GM23248 (cell line): ENCODE data around the gene ADARB1. TPM values are rescaled to one million over a fixed set of nuclear protein-coding genes. Genes with fewer than 3 reads are reported as not detected.

Experiments used
- DNase-seq: peaks from one replicate; pipeline ENCODE4 v3.0.0-alpha.2; 2015
- H2AFZ ChIP-seq: fragments of 200-600 bp; sonication (generic); 2 replicates; pipeline ENCODE4 v1.6.1; 2016; ENCODE audit warnings: antibody characterized with exemption
- H3F3A ChIP-seq: fragments of 200-600 bp; sonication (generic); 2 replicates; pipeline ENCODE4 v1.6.1; 2016; ENCODE audit warnings: mild to moderate bottlenecking, antibody characterized with exemption, mixed run types; ENCODE audit not compliant: insufficient read depth
- H3K27ac ChIP-seq: fragments of 200-600 bp; sonication (generic); 2 replicates; pipeline ENCODE4 v1.5.1; 2016; ENCODE audit warnings: mild to moderate bottlenecking
- H3K27me3 ChIP-seq: fragments of 200-600 bp; sonication (generic); replicated peaks from 2 replicates; pipeline ENCODE4 v1.6.1; 2016; ENCODE audit warnings: mild to moderate bottlenecking; ENCODE audit not compliant: insufficient read depth
- H3K36me3 ChIP-seq: fragments of 200-600 bp; sonication (generic); 2 replicates; pipeline ENCODE4 v1.6.1; 2016; ENCODE audit warnings: low read depth, mild to moderate bottlenecking
- H3K4me1 ChIP-seq: fragments of 200-600 bp; sonication (generic); 2 replicates; pipeline ENCODE4 v1.6.1; 2016; ENCODE audit warnings: mild to moderate bottlenecking; ENCODE audit not compliant: insufficient read depth
- H3K4me2 ChIP-seq: fragments of 200-600 bp; sonication (generic); one replicate; pipeline ENCODE4 v1.6.1; 2016; ENCODE audit warnings: mild to moderate bottlenecking; ENCODE audit not compliant: unreplicated experiment
- H3K4me3 ChIP-seq: fragments of 200-600 bp; sonication (generic); 2 replicates; pipeline ENCODE4 v1.5.1; 2016; ENCODE audit warnings: mild to moderate bottlenecking
- H3K79me2 ChIP-seq: fragments of 200-600 bp; sonication (generic); 2 replicates; pipeline ENCODE4 v1.6.1; 2016; ENCODE audit warnings: mild to moderate bottlenecking; ENCODE audit not compliant: insufficient read depth
- H3K9ac ChIP-seq: fragments of 200-600 bp; sonication (generic); 2 replicates; pipeline ENCODE4 v1.6.1; 2016; ENCODE audit warnings: mild to moderate bottlenecking
- H3K9me2 ChIP-seq: fragments of 200-600 bp; sonication (generic); 2 replicates; pipeline ENCODE4 v1.6.1; 2016; ENCODE audit warnings: mixed run types, mild to moderate bottlenecking, moderate library complexity; ENCODE audit not compliant: insufficient read depth
- H3K9me3 ChIP-seq: fragments of 200-600 bp; sonication (generic); one replicate; pipeline ENCODE4 v1.6.1; 2017; ENCODE audit warnings: low read depth
- H4K20me1 ChIP-seq: fragments of 200-600 bp; sonication (generic); 2 replicates; pipeline ENCODE4 v1.6.0; 2016; ENCODE audit not compliant: insufficient read depth
- EZH2 ChIP-seq: fragments of 200-600 bp; sonication (generic); IDR thresholded peaks from 2 replicates; pipeline ENCODE4 v1.6.1; 2018; ENCODE audit warnings: antibody characterized with exemption, mild to moderate bottlenecking; ENCODE audit not compliant: insufficient read depth, poor library complexity, severe bottlenecking
- EZH2phosphoT487 ChIP-seq: fragments of 200-600 bp; sonication (generic); IDR thresholded peaks from 2 replicates; pipeline ENCODE4 v1.6.1; 2018; ENCODE audit warnings: antibody characterized with exemption, moderate library complexity, mild to moderate bottlenecking, low read depth; ENCODE audit not compliant: insufficient read depth
- WGBS, 2 experiments: methylation state at CpG; one replicate each; pipeline ENCODE4 v1.1.6; 2015 to 2017; ENCODE audit warnings: low lambda C conversion rate in 2 of 2, low coverage in 1 of 2; ENCODE audit errors: missing lambda C conversion rate in 2 of 2; 5-methylcytosine and 5-hydroxymethylcytosine counted together
- in situ Hi-C: fragments of 300-500 bp; cut with MboI; formaldehyde crosslinking; loops from 2 replicates; pipeline ENCODE4 v1.15.0; 2020
- polyA plus RNA-seq: library from polyadenylated mRNA; unstranded; fragments of >200 nt; fragmentation: Nextera tagmentation; extraction: Ambion mirVana; gene quantifications from 2 replicates; pipeline ENCODE4 v1.2.1, GENCODE V29; 2016
- total RNA-seq: library from RNA; depleted of rRNA; stranded (reverse); fragments of >200 nt; shearing (Covaris generic); gene quantifications from 2 replicates; pipeline ENCODE4 v1.2.3, GENCODE V29; 2014

ADARB1 gene
- total and polyA plus RNA-seq, 2 experiments from 2014 or later, result 16.3 to 17.4 TPM

DNA sequence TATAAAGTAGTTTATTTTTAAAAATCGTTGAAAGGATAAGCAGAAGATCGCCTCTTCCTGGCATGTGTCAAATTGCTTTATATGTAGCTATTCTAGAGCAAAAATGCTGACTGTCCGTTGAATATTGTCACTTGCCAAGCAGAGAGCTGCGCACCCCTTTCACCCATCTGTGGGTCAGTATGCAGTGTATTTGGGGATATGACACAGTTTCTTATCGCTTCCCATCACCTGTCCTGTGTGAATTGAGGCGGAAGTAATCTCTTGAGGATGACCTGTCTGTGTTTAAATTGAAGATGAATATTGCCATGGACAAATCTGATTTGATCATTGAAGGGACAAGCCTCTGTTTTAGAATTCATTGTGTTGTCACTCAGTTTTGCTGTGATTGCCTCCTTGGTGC lies 161.1 kb downstream of the ADARB1 start:
- TF ChIP-seq EZH2phosphoT487 (no peak), EZH2 (no peak)
- H3K9me2 ChIP-seq, result no peaks in the 10 kb centered on the region
- no peak overlapping the region for H2AFZ ChIP-seq
- no peaks in the 10 kb centered on the region for H3K79me2 ChIP-seq
- no peak overlapping the region for H3K9ac ChIP-seq
- no peaks in the 10 kb centered on the region for H3K36me3 ChIP-seq
- WGBS, 2 experiments, result 70 to 71% methylated on average over 6 of the region's 6 CpGs
- no peak overlapping the region for H3K27ac ChIP-seq
- no peaks in the 10 kb centered on the region for H3K4me1 ChIP-seq
- H3F3A ChIP-seq, result 0 out of 2 replicates have a peak, but pooled peaks cover 5% of the 10 kb centered on the region
- no peaks in the 10 kb centered on the region for H4K20me1 ChIP-seq
- H3K4me3 ChIP-seq, result no peak overlapping the region
- H3K9me3 ChIP-seq, result no peaks in the 10 kb centered on the region
- in situ Hi-C loops, result no loop called here
- H3K27me3 ChIP-seq, result peaks cover 15% of the 10 kb centered on the region
- no peak overlapping the region for H3K4me2 ChIP-seq
- no peak for DNase-seq

DNA sequence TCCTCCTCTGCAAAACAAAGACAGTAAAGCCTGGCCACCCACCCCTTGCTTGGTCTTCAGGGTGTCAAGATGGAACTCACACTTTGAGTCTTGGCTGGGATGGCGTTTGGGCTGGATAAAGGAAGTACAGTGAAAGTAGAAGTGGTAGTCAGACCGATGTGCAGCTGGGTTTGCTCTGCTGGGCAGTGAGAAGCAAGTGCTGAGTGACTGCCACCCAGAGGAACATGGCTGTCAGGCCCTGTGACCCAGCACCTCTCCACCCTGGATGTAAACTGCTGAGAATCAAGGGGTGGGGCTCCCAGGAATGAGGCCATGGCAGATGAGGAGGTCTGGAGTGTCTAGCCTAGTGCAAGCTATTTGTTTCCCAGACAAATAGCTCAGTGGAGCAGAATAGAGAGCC lies 162.1 kb downstream of the ADARB1 start:
- WGBS, 2 experiments, result 66 to 71% methylated on average over 2 of the region's 2 CpGs
- H3K9me3 ChIP-seq, result no peaks in the 10 kb centered on the region
- 0 out of 2 replicates have a peak, but pooled peaks cover 5% of the 10 kb centered on the region for H3F3A ChIP-seq
- H3K4me3 ChIP-seq, result no peak overlapping the region
- H3K9me2 ChIP-seq, result no peaks in the 10 kb centered on the region
- no peak overlapping the region for H3K4me2 ChIP-seq
- no peaks in the 10 kb centered on the region for H4K20me1 ChIP-seq
- H3K9ac ChIP-seq, result no peak overlapping the region
- no peaks in the 10 kb centered on the region for H3K36me3 ChIP-seq
- TF ChIP-seq EZH2 (no peak), EZH2phosphoT487 (no peak)
- no peaks in the 10 kb centered on the region for H3K79me2 ChIP-seq
- H3K27ac ChIP-seq, result no peak overlapping the region
- in situ Hi-C loops, result no loop called here
- no peaks in the 10 kb centered on the region for H3K4me1 ChIP-seq
- H2AFZ ChIP-seq, result no peak overlapping the region
- DNase-seq, result no peak
- peaks cover 15% of the 10 kb centered on the region for H3K27me3 ChIP-seq

DNA sequence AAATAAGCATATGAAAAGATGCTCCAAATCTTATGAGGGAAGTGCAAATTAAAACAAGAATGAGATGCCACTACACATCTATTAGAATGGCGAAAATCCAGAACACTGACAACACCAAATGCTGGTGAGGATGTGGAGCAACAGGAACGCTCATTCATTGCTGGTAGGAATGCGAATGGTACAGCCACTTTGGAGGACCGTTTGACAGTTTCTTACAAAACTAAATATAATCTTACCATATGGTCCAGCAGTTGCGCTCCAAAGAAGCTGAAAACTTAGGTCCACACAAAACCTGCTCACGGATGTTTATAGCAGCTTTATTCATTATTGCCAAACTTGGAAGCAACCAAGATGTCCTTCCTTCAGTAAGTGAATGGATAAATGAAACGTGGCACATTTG lies 163.0 kb downstream of the ADARB1 start:
- no peaks in the 10 kb centered on the region for H3K9me2 ChIP-seq
- H3K9me3 ChIP-seq, result no peaks in the 10 kb centered on the region
- no peaks in the 10 kb centered on the region for H3K4me1 ChIP-seq
- H3K79me2 ChIP-seq, result no peaks in the 10 kb centered on the region
- H3K4me3 ChIP-seq, result no peak overlapping the region
- 72 to 82% methylated on average over 7 of the region's 7 CpGs for WGBS, 2 experiments
- TF ChIP-seq EZH2phosphoT487 (no peak), EZH2 (no peak)
- in situ Hi-C loops, result no loop called here
- H4K20me1 ChIP-seq, result no peaks in the 10 kb centered on the region
- H3K9ac ChIP-seq, result no peak overlapping the region
- H2AFZ ChIP-seq, result no peak overlapping the region
- 0 out of 2 replicates have a peak, but pooled peaks cover 5% of the 10 kb centered on the region for H3F3A ChIP-seq
- no peak overlapping the region for H3K27ac ChIP-seq
- H3K4me2 ChIP-seq, result no peak overlapping the region
- no peaks in the 10 kb centered on the region for H3K36me3 ChIP-seq
- peaks cover 9% of the 10 kb centered on the region for H3K27me3 ChIP-seq
- DNase-seq, result no peak

DNA sequence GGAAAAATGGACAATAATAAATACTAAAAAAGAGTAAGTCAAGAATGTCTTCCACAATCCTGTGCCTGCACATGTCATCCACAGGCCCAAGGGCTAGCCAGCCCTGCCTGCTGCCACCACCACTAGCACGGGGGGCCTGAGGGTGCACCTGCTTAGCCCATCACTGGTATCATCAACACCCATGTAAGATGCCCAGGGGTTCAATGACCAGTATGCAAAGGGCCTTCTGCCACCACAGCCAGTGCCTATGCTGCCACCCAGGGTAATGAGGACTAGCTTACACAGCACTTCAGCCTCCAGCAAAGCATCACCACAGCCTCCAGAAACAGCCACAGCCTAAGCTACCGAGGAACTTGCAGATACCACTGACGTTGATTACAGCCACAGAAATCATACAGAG lies 167.0 kb downstream of the ADARB1 start:
- in situ Hi-C loops, result no loop called here
- no peaks in the 10 kb centered on the region for H3K36me3 ChIP-seq

DNA sequence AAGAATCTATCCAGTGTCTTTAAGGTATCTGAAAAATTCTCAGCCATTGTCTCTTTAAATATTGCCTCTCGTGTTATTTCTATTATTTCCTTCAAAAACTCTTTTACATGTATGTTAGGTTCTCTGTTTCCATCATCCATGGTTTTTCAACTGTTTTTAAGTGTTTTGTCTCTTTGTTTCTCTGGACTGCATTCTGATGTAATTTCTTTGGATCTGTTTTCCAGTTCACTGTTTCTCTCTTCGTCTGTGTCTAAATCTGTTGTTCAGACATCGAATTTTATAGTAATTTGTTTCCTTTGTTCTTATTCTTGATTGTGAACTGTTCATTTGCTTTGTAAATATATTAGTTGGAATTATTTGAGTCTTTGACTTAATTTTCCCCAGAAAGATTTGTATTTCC lies 169.2 kb downstream of the ADARB1 start:
- no peaks in the 10 kb centered on the region for H4K20me1 ChIP-seq
- no peaks in the 10 kb centered on the region for H3K4me1 ChIP-seq
- no peak overlapping the region for H3K27ac ChIP-seq
- no peak overlapping the region for H2AFZ ChIP-seq
- no peak overlapping the region for H3K4me3 ChIP-seq
- WGBS, 2 experiments, result 15 to 20% methylated on average over 3 of the region's 3 CpGs
- H3K36me3 ChIP-seq, result no peaks in the 10 kb centered on the region
- no peaks in the 10 kb centered on the region for H3K9me3 ChIP-seq
- in situ Hi-C loops, result no loop called here
- no peaks in the 10 kb centered on the region for H3K79me2 ChIP-seq
- H3K9ac ChIP-seq, result no peak overlapping the region
- no peaks in the 10 kb centered on the region for H3F3A ChIP-seq
- no peaks in the 10 kb centered on the region; the same call in 1 of the 2 replicates for H3K27me3 ChIP-seq
- TF ChIP-seq EZH2phosphoT487, result no peak
- no peak for TF ChIP-seq EZH2
- H3K9me2 ChIP-seq, result no peaks in the 10 kb centered on the region
- H3K4me2 ChIP-seq, result no peak overlapping the region
- DNase-seq, result no peak

More for the DNA sequence above, 167.0 kb downstream of the ADARB1 start:
- Histone ChIP-seq H3K4me1 (no peaks in the 10 kb centered on the region), H4K20me1 (no peaks in the 10 kb centered on the region), H3K4me2 (no peak overlapping the region), H3K79me2 (no peaks in the 10 kb centered on the region), H3K9ac (no peak overlapping the region), H3K27me3 (no peaks in the 10 kb centered on the region; the same call in 1 of the 2 replicates), H2AFZ (no peak overlapping the region), H3F3A (no peaks in the 10 kb centered on the region), H3K9me3 (no peaks in the 10 kb centered on the region), H3K27ac (no peak overlapping the region), H3K9me2 (no peaks in the 10 kb centered on the region), H3K4me3 (no peak overlapping the region)
- 68 to 70% methylated on average over 3 of the region's 3 CpGs for WGBS, 2 experiments
- no peak for TF ChIP-seq EZH2phosphoT487
- no peak for TF ChIP-seq EZH2
- no peak for DNase-seq
